HCT116 (cell line): ENCODE measurements around the gene TMEM9B. TPM values are rescaled to one million over a fixed set of nuclear protein-coding genes. Genes with fewer than 3 reads are reported as not detected.

Experiments used
- total RNA-seq: library from RNA; stranded (reverse); gene quantifications from one replicate; pipeline ENCODE4 v1.2.1, GENCODE V29; 2021; ENCODE audit not compliant: unreplicated experiment
- TF ChIP-seq, protein P1 (sequence below): IDR thresholded peaks from 2 replicates; pipeline ENCODE4 v1.6.1; 2011; ENCODE audit warnings: mild to moderate bottlenecking, low read length, moderate library complexity; ENCODE audit not compliant: insufficient replicate concordance; ENCODE audit errors: extremely low read depth

The TMEM9B gene
- total RNA-seq, 1 experiment from 2014 or later = 26.8 TPM

- TF ChIP-seq, protein P1, sequence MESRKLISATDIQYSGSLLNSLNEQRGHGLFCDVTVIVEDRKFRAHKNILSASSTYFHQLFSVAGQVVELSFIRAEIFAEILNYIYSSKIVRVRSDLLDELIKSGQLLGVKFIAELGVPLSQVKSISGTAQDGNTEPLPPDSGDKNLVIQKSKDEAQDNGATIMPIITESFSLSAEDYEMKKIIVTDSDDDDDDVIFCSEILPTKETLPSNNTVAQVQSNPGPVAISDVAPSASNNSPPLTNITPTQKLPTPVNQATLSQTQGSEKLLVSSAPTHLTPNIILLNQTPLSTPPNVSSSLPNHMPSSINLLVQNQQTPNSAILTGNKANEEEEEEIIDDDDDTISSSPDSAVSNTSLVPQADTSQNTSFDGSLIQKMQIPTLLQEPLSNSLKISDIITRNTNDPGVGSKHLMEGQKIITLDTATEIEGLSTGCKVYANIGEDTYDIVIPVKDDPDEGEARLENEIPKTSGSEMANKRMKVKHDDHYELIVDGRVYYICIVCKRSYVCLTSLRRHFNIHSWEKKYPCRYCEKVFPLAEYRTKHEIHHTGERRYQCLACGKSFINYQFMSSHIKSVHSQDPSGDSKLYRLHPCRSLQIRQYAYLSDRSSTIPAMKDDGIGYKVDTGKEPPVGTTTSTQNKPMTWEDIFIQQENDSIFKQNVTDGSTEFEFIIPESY = no peak
These were observed 65.0 kb downstream of the TMEM9B start (continued) for GRCh38 chr11:8899119-8899753.

Other genes with a start within 250 kb of the TMEM9B start
- gene AKIP1, start 53.3 kb downstream of the TMEM9B start, total RNA-seq = 30.3 TPM
- not detected for gene C11orf16, start 31.5 kb downstream of the TMEM9B start, total RNA-seq
- not detected for gene ASCL3, start 21.4 kb downstream of the TMEM9B start, total RNA-seq
- 0.15 TPM for gene NRIP3, start 39.6 kb upstream of the TMEM9B start, total RNA-seq
- gene SCUBE2, start 127.2 kb upstream of the TMEM9B start, total RNA-seq = 1.3 TPM